Activated B cell treated with CpG ODN at 0.5 μM for 24 hours (primary cell): ENCODE data around the gene CNTFR. TPM values are rescaled to one million over a fixed set of nuclear protein-coding genes. Genes with fewer than 3 reads are reported as not detected.

Source experiments
- ATAC-seq: fragments of 200-7000 bp; cut with Tn5 transposase; one replicate; pipeline ENCODE4 v1.10.0; 2021; ENCODE audit warnings: low read depth, mild to moderate bottlenecking, moderate library complexity
- CTCF ChIA-PET: fragments of 350-600 bp; sonication (Branson Sonifier 250); formaldehyde crosslinking; loops from one replicate; lab custom pipeline; 2021; ENCODE audit warnings: antibody characterized with exemption; lab: Charles Lee
- POLR2A ChIA-PET: fragments of 350-600 bp; sonication (Branson Sonifier 250); formaldehyde crosslinking; loops from one replicate; lab custom pipeline; 2021; ENCODE audit warnings: antibody characterized with exemption; lab: Charles Lee
- DNase-seq: peaks from one replicate; pipeline ENCODE4 v3.0.0; 2022
- H3K27ac Mint-ChIP-seq: one replicate; pipeline ENCODE4 v1.8.0; 2020; ENCODE audit warnings: mixed read lengths
- H3K27me3 Mint-ChIP-seq: one replicate; pipeline ENCODE4 v1.8.0; 2021; ENCODE audit warnings: mixed read lengths
- H3K36me3 Mint-ChIP-seq: one replicate; pipeline ENCODE4 v1.8.0; 2021; ENCODE audit warnings: low read depth, mixed read lengths
- H3K4me1 Mint-ChIP-seq: one replicate; pipeline ENCODE4 v1.8.0; 2021; ENCODE audit warnings: mixed read lengths
- H3K4me3 Mint-ChIP-seq: one replicate; pipeline ENCODE4 v1.8.0; 2020; ENCODE audit warnings: mild to moderate bottlenecking, mixed read lengths
- H3K9me3 Mint-ChIP-seq: one replicate; pipeline ENCODE4 v1.8.0; 2020; ENCODE audit warnings: mixed read lengths
- CTCF ChIP-seq: fragments of 200-600 bp; IDR thresholded peaks from one replicate; pipeline ENCODE4 v1.8.0; 2022; ENCODE audit warnings: antibody characterized with exemption, mild to moderate bottlenecking
- intact Hi-C: fragments of 100-400 bp; cut with micrococcal nuclease; formaldehyde crosslinking; loops from one replicate; pipeline ENCODE4 v1.15.1; 2024
- total RNA-seq: library from RNA; stranded (reverse); gene quantifications from 2 replicates; pipeline ENCODE4 v1.2.3, GENCODE V29; 2022

Gene CNTFR
- total RNA-seq, 1 donor from 2014 or later: not detected

DNA sequence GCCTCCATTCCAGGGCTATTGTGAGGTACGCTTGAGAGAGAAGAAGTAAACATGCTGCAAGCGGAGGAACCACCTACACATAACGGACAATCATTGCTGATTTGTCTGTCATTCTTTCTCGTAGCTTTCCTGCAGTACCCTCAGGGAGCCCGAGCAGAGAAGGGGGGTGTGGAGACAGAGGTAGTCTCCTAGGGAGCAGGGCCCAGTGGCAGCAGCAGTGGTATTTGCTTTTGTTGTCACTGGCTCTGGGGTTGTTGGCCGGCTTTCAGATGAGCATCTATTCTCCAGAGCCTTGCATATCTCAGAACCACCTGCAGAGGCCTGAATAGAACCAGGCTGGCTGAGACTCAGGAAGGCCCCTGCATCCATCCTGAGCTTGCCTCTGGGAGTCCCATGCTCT is 86.6 kb downstream of the CNTFR start:
- ChIA-PET POLR2A (no interaction called here), CTCF (interaction anchor here (0.8 to 2.7 kb wide), 3 partner anchors 64 to 169 kb away, joined by 5 to 11 read pairs (median 6); no protein-coding TSS in a partner anchor)
- H3K27me3 Mint-ChIP-seq: peaks cover 12% of the 10 kb centered on the region
- H3K4me3 Mint-ChIP-seq: no peak overlapping the region
- no peak for TF ChIP-seq CTCF
- DNase-seq (no peak), ATAC-seq (no peak)
- no peak overlapping the region for H3K27ac Mint-ChIP-seq
- no peaks in the 10 kb centered on the region for H3K4me1 Mint-ChIP-seq
- H3K36me3 Mint-ChIP-seq: no peaks in the 10 kb centered on the region
- intact Hi-C loops: no loop called here
- no peaks in the 10 kb centered on the region for H3K9me3 Mint-ChIP-seq

GRCh38 chr9:34502471-34502870 is 87.1 kb downstream of the CNTFR start:
- no peak for TF ChIP-seq CTCF
- no peaks in the 10 kb centered on the region for H3K4me1 Mint-ChIP-seq
- H3K27ac Mint-ChIP-seq: no peak overlapping the region
- ChIA-PET CTCF (interaction anchor here (0.7 to 3.1 kb wide), 5 partner anchors 10 to 169 kb away, joined by 3 to 28 read pairs (median 11); no protein-coding TSS in a partner anchor), POLR2A (no interaction called here)
- H3K4me3 Mint-ChIP-seq: no peak overlapping the region
- no peaks in the 10 kb centered on the region for H3K9me3 Mint-ChIP-seq
- DNase-seq (no peak), ATAC-seq (no peak)
- H3K27me3 Mint-ChIP-seq: peaks cover 13% of the 10 kb centered on the region
- no peaks in the 10 kb centered on the region for H3K36me3 Mint-ChIP-seq
- intact Hi-C loops: no loop called here

- intact Hi-C loops: no loop called here
- H3K36me3 Mint-ChIP-seq: no peaks in the 10 kb centered on the region
- CTCF ChIA-PET: interaction anchor here (0.7 to 3.1 kb wide), 9 partner anchors 9 to 168 kb away, joined by 3 to 28 read pairs (median 9); no protein-coding TSS in a partner anchor
- H3K4me3 Mint-ChIP-seq: no peak overlapping the region
- ATAC-seq (no peak), DNase-seq (no peak)
- H3K27me3 Mint-ChIP-seq: peaks cover 14% of the 10 kb centered on the region
- H3K4me1 Mint-ChIP-seq: no peaks in the 10 kb centered on the region
- no peak overlapping the region for H3K27ac Mint-ChIP-seq
- H3K9me3 Mint-ChIP-seq: no peaks in the 10 kb centered on the region
- TF ChIP-seq CTCF: no peak
- POLR2A ChIA-PET: no interaction called here
Measured at GRCh38 chr9:34501889-34502425, 87.6 kb downstream of the CNTFR start.

Other genes with a start within 250 kb of the CNTFR start
- 0.24 and 0.27 TPM in 2 replicates for gene MYORG, start 212.8 kb downstream of the CNTFR start, total RNA-seq
- 13.5 and 16.9 TPM in 2 replicates for gene FAM219A, start 131.2 kb downstream of the CNTFR start, total RNA-seq
- not detected in 2 replicates for gene DNAI1, start 130.9 kb downstream of the CNTFR start, total RNA-seq
- gene ENHO, start 66.7 kb downstream of the CNTFR start, total RNA-seq: not detected in 2 replicates
- gene RPP25L, start 22.4 kb upstream of the CNTFR start, total RNA-seq: 17.5 and 18.9 TPM in 2 replicates
- 63.9 and 64.3 TPM in 2 replicates for gene DCTN3, start 30.8 kb upstream of the CNTFR start, total RNA-seq
- not detected in 2 replicates for gene ARID3C, start 39.3 kb upstream of the CNTFR start, total RNA-seq
- 27.2 TPM in 2 replicates for gene SIGMAR1, start 48.1 kb upstream of the CNTFR start, total RNA-seq
- gene GALT, start 57.0 kb upstream of the CNTFR start, total RNA-seq: 55.9 and 62.5 TPM in 2 replicates
- 11.2 and 18.8 TPM in 2 replicates for gene IL11RA, start 62.5 kb upstream of the CNTFR start, total RNA-seq
- not detected in 2 replicates for gene CCL27, start 72.9 kb upstream of the CNTFR start, total RNA-seq
- not detected in 2 replicates for gene CCL19, start 101.6 kb upstream of the CNTFR start, total RNA-seq
- not detected in 2 replicates for gene CCL21, start 120.4 kb upstream of the CNTFR start, total RNA-seq